Fibroblast of skin of scalp (primary cell): ENCODE measurements around the gene PLCB1. TPM values are rescaled to one million over a fixed set of nuclear protein-coding genes. Genes with fewer than 3 reads are reported as not detected.
A peak's percentile ranks its signal among the peaks of the same experiment; 100 is the strongest.
"Not testable (repeated sequence)": the region's sequence is repeated elsewhere in the genome, so short reads cannot be mapped to it uniquely, and the experiment has no call there.

Source experiments
- DNase-seq: peaks from one replicate; pipeline ENCODE4 v3.0.0-alpha.2; 2013
- polyA plus RNA-seq, 2 experiments: library from polyadenylated mRNA; unstranded; fragments of 120-200 nt; gene quantifications; one replicate each; pipeline ENCODE4 v1.2.1, GENCODE V29; 2013; ENCODE audit not compliant: insufficient read length in 2 of 2

The PLCB1 gene
- polyA plus RNA-seq (2013, experiment 1 of 2; ENCODE audit: insufficient read length), result 27.7 TPM
- 30.6 TPM for polyA plus RNA-seq (2013, experiment 2 of 2; ENCODE audit: insufficient read length)

GRCh38 chr20:8131598-8132483 lies at the start of gene PLCB1:
Gene PLCB1, plus strand, starts transcription at chr20:8132266. Its CDS starts 386 bp downstream, at chr20:8132652.
- peak; percentile 91 for DNase-seq

- DNase-seq, result peak; percentile 6
These were observed 49.1 kb upstream of the PLCB1 start for GRCh38 chr20:8082989-8083388.

DNA sequence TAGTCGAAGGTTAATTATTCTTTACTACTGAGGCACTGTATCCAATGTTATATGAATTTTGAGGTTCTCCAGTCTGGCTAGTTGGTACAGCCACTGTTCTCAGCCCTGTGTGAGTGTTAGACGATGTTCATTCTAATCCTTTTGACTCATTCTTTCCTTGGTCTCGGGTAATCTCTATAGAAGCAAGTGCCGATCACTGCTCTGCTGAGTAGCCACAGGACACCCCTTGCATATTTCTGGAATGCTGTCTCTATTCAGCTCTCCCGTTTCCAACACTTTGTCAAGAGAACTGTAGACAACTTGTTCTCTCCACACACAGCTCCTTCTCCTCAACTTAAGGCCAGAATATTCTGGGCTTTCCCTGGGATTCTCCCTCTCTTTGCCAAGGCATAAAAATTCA lies 42.4 kb upstream of the PLCB1 start:
- DNase-seq, result peak; percentile 8

GRCh38 chr20:8094415-8094818 lies 37.6 kb upstream of the PLCB1 start:
- DNase-seq, result peak; percentile 64

DNA sequence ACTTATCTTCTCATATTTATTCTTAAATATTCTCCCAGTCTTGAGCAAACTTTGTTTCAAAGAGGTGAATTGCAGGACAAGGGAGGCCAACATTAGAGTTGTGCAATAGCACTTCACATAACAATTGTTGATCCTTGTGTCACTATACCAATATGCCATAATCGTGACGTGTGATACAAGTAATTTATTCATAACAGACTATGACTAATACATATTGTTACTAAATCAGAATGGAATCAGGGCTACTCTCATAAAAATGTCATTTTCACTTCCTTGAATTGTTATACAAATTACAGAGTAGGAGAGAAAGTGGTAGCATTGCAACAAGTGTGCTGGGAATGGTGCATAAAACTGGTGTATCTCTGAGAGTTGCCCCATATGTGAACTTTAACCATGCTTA lies 37.2 kb upstream of the PLCB1 start:
- DNase-seq, result peak; percentile 27

GRCh38 chr20:8095648-8096572 lies 36.2 kb upstream of the PLCB1 start:
- DNase-seq, result peak; percentile 37

DNA sequence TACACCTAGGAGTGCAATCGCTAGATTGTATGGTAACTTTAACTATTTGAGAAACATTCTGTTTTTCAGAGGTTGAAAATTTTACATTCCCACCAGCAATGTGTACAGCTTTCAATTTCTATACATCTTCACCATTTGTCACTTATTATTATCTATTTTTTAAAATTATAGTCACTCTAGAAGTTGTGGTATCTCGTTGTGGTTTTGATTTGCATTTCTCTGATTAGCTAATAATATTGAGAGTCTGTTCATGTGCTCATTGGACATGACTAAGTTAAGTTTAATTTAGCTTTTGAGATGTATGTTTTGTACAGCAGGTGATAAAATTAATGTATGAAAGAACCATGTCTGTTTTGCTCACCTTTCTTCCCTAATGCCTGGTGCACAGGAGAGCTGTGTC lies 34.8 kb upstream of the PLCB1 start:
- no peak for DNase-seq

- DNase-seq, result no peak
These were observed 27.8 kb upstream of the PLCB1 start for GRCh38 chr20:8104252-8104651.

DNA sequence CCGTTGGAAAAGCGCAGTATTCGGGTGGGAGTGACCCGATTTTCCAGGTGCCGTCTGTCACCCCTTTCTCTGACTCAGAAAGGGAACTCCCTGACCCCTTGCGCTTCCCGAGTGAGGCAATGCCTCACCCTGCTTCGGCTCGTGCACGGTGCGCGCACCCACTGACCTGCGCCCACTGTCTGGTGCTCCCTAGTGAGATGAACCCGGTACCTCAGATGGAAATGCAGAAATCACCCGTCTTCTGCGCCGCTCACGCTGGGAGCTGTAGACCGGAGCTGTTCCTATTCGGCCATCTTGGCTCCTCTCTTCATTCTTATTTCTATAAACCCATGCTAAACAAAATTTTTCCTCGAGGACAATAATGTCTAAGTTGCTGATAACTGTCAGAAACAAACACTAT lies 17.5 kb upstream of the PLCB1 start:
- not testable (repeated sequence) for DNase-seq

- no peak for DNase-seq
These were observed 16.6 kb upstream of the PLCB1 start for GRCh38 chr20:8115436-8115835.

DNA sequence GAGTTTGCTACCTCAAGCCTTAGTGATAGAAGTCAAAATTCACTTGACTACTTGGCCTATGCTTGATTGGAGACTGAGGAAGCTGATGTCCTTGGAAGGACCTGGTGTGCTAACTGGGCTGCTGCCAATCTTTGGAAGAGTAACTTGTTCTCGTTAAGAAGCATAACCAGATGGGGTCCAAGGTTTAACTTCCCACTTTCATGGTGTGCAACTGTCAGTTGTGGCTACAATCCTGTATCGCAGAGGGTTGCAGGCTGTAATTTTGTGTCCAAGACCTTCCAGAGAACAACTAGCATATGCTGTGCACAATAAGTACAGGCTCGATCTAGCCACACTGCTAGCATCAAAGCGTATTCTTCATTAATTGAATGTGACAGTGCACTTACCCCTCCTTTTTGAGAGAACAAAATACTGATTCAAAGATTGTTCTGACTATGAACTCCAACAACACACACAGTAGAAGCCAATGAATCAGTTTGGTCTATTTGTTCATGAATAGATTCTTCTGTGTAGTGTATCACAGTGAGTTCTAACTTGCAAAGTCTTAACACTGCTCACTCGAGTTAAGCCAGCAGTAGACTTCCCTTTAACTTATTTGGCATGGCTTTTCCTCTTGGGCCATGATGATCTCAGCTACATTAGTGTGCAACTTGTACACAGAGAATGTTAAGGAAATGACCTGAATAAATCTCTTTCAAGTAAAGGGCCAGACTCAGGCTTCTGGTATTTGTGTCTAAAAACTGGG lies 15.8 kb upstream of the PLCB1 start:
- peak; percentile 56 for DNase-seq

DNA sequence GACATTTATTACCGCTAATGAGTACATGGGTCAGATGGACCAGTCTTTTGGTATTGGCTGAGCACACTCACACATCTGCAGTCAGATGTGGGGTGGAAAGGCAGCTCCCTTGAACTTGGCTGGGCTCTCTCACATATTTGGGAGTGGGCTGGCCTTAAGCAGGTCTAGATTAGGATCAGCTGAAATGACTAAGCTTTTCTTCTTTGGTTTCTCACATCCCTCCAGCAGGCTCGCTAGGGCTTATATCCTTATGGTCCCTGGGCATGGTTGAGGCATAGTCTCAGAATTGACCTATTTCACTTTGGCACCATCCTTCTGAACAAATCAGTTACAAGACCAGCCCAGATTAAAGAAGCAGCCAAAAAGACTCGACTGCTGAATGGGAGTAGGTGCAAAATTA lies 14.4 kb upstream of the PLCB1 start:
- DNase-seq, result no peak

GRCh38 chr20:8118039-8118438 lies 14.0 kb upstream of the PLCB1 start:
- DNase-seq, result no peak

DNA sequence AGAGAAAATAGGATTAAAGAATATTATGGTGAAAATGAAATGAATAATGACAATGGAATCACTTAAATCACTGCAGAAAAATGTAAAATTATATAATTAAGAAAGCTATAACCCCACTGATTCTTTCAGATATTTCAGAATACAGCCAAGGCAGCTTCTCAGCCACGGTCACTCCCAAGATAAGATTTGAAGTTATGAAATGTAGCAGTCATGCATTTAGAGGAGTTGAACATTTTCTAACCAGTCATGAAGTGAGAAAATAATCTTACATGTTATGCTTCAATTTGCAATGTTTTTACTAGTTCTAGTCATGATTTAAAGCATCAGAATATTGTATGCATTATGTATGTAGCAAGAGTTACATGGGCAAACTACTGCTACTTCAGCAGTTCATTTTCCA lies 13.3 kb upstream of the PLCB1 start:
- DNase-seq, result no peak

- DNase-seq, result no peak
These were observed 10.4 kb upstream of the PLCB1 start for GRCh38 chr20:8121666-8122065.

- DNase-seq, result no peak
These were observed 7.4 kb upstream of the PLCB1 start for GRCh38 chr20:8124639-8125038.

DNA sequence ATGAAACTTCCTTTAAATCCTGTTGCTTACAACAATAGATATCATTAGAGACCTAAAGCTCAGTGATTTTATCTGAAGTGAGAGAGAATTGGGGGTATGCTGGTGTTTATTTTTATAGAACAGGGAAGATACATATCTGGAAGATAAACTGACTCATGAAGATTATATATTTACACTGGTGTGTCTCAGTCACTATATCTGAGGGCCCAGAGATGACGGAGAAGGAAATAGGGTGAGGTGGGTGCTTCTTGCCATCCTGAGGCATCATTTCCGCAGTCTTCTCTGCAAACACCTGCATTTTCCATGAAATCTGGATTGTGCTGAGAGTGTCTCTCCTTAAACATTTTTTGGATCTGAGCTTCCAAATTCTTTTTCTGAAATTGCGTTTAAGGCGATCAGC lies 5.9 kb upstream of the PLCB1 start:
- DNase-seq, result no peak

DNA sequence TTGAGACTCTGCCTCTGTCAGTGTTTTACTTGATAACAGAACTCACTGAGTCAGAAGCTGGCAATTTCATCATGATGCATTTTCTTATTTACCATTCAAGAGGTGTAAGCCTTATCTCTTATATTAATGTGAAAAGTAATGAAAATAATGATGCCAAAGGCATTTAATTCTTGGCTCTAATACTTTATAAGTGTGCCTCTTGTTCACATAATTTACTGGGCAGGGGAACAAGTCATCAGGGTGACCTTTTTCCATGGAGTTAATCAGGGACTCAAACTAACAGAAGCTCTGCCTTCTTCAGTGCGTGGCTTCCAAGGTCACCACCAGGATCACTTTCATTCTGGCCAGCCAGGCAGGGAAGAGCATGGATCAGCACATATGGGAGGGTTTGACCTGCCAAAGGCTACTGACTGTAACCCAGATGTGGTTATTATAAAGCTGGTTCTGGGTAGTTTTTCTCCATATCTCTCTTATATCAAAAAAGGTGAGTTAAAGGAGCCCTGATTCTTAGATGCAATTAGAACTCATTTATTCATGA lies 5.2 kb upstream of the PLCB1 start:
- no peak for DNase-seq

- peak; percentile 44 for DNase-seq
These were observed 4.4 kb upstream of the PLCB1 start for GRCh38 chr20:8127553-8128255.

DNA sequence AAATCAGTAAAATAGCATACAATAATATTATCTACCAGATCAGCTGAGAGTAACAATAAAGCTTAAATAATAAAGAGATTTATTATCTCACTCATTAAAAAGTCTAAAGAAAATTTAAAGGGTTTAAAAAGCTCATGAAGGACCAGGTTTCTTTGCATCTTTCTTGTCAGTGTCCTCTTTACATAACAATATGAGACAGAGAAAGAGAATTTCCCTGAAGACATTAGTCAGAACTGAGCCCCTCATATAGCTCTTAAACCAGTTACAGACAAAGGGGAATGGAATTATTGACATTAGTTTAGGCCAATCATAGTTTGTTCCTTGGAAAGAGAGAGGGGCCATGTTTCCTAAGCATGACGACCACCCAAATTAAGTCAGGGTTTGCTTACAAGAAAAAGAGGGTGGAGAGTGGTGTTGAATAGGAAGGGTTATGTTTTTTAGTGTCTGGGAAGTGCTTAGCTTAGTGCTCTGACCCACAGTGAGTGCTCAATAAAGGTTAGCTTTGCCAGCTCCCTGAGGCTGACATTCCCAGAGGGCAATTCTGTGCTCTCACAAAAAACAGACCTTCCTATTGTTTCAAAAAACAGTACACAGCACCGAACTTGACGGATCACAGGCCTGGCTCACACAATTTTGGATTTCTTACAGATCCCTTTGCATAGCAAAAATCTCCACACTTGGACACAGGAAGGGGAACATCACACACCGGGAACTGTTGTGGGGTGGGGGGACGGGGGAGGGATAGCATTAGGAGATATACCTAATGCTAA lies 3.6 kb upstream of the PLCB1 start:
- DNase-seq, result no peak
